ENCODE data around the gene DAPK1. TPM values are rescaled to one million over a fixed set of nuclear protein-coding genes. Genes with fewer than 3 reads are reported as not detected.

Gene DAPK1
- polyA plus RNA-seq, 6 donors from 2014 or later: 0.13 to 0.79 (median 0.32) TPM; not detected in 1

DNA sequence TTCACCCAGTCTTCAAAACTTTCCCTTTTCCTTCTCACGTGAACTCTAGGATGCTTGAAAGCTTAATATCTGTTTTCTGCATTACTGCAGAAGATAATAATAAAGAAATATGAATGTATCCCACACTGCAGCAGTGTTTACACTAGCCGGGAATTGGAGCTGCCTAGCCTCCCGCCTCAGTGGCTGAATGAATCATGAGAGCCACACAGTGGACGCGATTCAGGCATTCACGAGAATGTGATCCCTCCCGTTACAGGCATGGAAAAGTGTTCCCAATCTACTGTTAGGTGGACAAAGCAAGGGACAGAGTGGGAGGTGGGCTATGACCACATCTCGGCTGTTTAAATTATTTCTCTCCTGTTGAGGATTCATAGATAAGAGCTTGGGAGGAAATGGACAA lies 158.8 kb downstream of the DAPK1 start:
- no peak overlapping the region for H3K4me3 Mint-ChIP-seq
- ATAC-seq (ENCODE audit: low read depth in 2 of 2) (no peak), DNase-seq (no peak)
- H3K9me3 Mint-ChIP-seq: peaks cover 0 to 6% (median 2%) of the 10 kb centered on the region in 7 donors
- no peak overlapping the region for H3K27ac Mint-ChIP-seq
- H3K27me3 Mint-ChIP-seq: no peaks in the 10 kb centered on the region
- H3K36me3 Mint-ChIP-seq: no peaks in the 10 kb centered on the region
- H3K4me1 Mint-ChIP-seq: no peaks in the 10 kb centered on the region

DNA sequence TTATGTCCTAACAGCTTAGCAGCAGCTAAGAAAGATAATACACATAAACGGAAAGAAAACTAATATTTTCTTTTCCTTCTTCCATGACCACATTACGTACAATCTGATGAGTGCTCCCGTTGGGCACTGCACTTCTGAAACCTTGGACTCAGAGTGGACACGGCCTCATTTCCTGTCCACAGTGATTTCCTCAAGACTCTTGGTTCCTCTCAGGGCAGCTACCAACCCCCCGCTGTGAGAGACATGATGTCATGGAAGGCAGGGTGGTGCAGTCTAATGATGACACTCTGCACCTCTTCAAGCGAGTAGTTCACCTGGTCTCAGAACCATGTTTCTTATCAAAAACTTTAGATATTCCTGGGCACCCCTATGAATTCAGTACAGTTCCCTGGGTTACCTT lies 159.5 kb downstream of the DAPK1 start:
- ATAC-seq (ENCODE audit: low read depth in 2 of 2): no peak
- DNase-seq: no peak
- H3K36me3 Mint-ChIP-seq: no peaks in the 10 kb centered on the region
- no peak overlapping the region for H3K4me3 Mint-ChIP-seq
- H3K9me3 Mint-ChIP-seq: peaks cover 0 to 9% (median 5%) of the 10 kb centered on the region in 7 donors
- H3K27me3 Mint-ChIP-seq: no peaks in the 10 kb centered on the region
- H3K4me1 Mint-ChIP-seq: no peaks in the 10 kb centered on the region
- H3K27ac Mint-ChIP-seq: no peak overlapping the region

DNA sequence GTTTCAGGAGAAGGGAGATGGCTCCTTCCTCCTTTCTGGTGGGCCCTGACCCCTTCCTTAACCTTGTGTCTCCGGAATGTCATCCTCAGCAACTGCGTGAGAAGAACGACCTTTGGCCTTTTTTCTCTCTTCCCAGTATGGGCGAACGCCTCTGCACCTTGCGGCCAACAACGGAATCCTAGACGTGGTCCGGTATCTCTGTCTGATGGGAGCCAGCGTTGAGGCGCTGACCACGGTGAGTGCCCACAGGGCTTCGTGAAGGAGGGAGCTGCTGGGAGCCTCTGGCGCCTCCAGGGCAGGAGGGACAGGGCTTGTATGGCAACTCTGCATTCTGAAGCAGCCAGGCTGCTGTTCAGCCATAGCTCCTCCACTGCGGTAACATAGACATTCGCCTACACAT lies 160.2 kb downstream of the DAPK1 start:
- Mint-ChIP-seq H3K36me3 (no peaks in the 10 kb centered on the region), H3K4me3 (no peak overlapping the region), H3K9me3 (peaks cover 0 to 9% (median 5%) of the 10 kb centered on the region in 7 donors), H3K27me3 (no peaks in the 10 kb centered on the region), H3K4me1 (no peaks in the 10 kb centered on the region), H3K27ac (no peak overlapping the region)
- ATAC-seq (ENCODE audit: low read depth in 2 of 2): no peak
- no peak for DNase-seq

DNA sequence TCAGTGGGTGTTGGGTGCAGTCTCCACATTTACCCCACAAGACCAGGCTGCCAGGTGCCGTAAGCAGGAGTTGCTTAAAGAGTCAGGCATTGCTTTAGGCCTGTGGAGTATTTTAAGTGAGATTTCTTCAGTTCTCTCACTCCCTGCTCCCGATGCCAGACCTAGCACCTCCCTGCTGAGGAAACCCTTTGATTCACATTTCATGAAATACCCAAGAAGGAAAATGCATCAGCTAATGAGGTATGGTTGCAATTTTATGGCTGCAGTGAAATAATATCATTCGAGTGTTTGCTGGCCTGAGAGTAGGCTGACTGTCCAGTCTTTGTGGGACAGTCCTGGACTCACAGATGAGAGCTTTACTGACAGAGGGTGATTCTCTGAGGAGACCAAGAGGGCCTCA lies 160.8 kb downstream of the DAPK1 start:
- no peak overlapping the region for H3K27ac Mint-ChIP-seq
- no peaks in the 10 kb centered on the region for H3K36me3 Mint-ChIP-seq
- no peak for ATAC-seq (ENCODE audit: low read depth in 2 of 2)
- H3K9me3 Mint-ChIP-seq: peaks cover 0 to 7% (median 5%) of the 10 kb centered on the region in 7 donors
- no peak for DNase-seq
- no peaks in the 10 kb centered on the region for H3K4me1 Mint-ChIP-seq
- no peak overlapping the region for H3K4me3 Mint-ChIP-seq
- no peaks in the 10 kb centered on the region for H3K27me3 Mint-ChIP-seq

DNA sequence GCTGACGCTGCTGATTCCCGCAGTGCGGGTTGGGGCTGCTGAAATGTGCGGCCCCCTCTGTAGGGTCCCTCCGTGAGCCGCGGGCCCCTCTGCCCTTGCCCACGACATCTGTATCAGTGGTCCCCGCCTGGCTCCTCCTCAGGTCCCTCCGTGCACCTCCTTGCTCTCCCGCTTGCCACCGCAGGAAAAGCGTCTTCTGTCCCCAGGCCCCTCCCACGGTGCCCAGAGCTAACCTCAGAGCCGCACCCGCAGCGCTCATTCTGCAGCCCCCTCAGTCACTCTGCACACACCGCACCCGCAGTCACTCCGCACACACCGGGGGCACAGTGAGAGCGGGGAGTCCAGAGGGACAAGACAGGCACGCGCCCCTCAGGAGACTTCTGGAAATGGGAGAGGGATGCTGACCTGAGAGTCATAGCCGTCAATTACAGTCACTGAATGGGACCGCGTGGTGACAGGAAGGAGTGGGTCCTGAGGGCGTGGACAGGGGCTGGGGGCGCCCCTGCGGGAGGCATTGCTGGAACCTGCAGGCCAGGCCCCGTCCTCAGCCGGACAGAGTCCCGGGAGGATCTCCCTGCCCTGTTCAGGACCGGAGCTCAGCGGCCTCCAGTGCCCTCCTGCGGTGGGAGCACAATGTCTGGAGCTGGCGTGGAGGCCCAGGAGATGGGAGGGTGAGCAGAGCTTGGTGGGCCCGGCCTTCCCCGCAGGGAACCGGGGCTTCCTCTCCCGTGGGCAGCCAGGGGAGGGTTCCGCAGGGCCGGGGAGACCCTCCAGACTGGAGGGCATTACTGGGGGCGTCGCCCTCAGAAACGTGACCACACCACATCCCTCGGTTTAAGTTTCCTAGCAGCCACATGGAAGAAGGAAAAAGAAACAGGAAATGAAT lies 162.1 kb downstream of the DAPK1 start:
- ATAC-seq (ENCODE audit: low read depth in 2 of 2): no peak
- Mint-ChIP-seq H3K27ac (no peak overlapping the region), H3K27me3 (peaks cover 0 to 3% (median 0%) of the 10 kb centered on the region in 3 donors), H3K9me3 (peaks cover 0 to 8% (median 5%) of the 10 kb centered on the region in 7 donors), H3K36me3 (no peaks in the 10 kb centered on the region), H3K4me1 (no peaks in the 10 kb centered on the region), H3K4me3 (no peak overlapping the region)
- DNase-seq: no peak

DNA sequence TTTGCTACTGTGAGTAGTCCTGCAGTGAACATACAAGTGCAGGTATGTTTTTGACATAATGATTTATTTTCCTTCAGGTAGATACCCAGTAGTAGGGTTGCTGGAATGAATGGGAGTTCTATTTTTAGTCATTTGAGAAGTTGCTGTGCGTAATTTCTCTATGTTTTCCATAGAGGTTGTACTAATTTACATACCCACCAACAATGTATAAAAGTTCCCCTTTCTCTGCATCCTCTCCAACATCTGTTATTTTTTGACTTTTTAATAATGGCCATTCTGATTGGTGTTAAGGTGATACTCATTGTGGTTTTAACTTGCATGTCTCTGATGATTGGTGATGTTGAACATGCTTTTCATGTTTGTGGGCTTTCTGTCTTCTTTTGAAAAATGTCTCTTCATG lies 163.6 kb downstream of the DAPK1 start:
- DNase-seq (no peak), ATAC-seq (ENCODE audit: low read depth in 2 of 2) (no peak)
- H3K27ac Mint-ChIP-seq: no peak overlapping the region
- peaks cover 0 to 7% (median 5%) of the 10 kb centered on the region in 7 donors for H3K9me3 Mint-ChIP-seq
- H3K4me3 Mint-ChIP-seq: no peak overlapping the region
- no peaks in the 10 kb centered on the region for H3K4me1 Mint-ChIP-seq
- peaks cover 0 to 3% (median 0%) of the 10 kb centered on the region in 3 donors for H3K27me3 Mint-ChIP-seq
- H3K36me3 Mint-ChIP-seq: no peaks in the 10 kb centered on the region

DNA sequence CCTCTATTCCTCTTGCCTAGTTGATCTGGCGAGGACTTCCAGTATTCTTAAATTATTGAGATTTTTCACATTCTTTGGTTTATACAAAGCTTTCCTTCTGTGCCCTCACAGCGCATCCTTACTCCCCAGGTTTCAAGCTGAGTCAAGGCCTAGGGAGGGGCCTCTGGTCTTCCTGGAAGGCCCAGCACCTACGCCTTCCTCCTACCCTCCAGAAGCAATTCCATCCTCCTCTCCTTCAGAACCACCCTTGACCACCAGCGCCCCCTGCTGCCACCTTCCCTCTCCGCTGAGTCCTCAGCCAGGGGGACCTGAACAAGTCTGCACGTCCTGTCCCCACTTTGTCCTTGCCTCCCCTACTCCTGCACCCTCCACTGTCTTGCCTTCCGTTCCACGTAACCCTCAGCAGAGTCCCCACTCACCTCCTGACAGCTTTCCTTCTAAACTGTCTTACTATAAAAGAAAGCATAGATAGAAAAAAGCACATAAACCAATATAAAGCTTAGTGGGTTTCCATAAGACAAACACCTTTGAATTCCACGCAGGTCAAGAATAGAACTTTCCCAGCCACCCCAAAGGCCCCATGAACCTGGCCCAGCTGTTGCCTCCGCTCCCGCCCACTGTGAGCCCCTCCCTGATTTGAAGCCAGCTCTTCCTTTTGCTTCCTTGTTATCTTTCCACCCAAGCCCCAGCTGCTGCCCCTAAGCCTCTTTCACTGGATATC lies 165.3 kb downstream of the DAPK1 start:
- Mint-ChIP-seq H3K27ac (no peak overlapping the region), H3K9me3 (peaks cover 5 to 18% (median 9%) of the 10 kb centered on the region in 7 donors), H3K4me3 (no peak overlapping the region), H3K36me3 (no peaks in the 10 kb centered on the region), H3K27me3 (peaks cover 0 to 3% (median 0%) of the 10 kb centered on the region in 3 donors), H3K4me1 (no peaks in the 10 kb centered on the region)
- ATAC-seq (ENCODE audit: low read depth in 2 of 2) (no peak), DNase-seq (no peak)

DNA sequence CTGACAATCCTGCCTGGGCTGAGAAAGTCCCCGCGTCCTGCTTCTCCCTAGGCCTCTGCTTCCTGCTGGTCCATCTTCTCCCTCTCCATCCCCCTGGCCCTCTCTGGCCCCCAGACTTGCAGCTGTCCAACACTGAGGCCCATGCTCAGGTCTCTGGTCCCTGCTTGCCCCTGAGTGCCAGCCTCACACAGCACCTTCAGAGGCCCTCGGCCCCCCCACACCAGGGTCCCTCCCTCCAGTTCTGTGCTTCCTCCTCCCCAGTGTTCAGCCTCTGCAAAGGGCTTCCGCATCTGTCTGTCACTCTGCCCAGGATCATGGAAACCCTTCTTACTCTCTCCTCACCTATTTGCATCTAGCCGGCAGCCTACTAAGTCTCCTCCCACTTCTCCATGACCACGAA lies 165.9 kb downstream of the DAPK1 start:
- H3K27ac Mint-ChIP-seq: peak overlapping the region in 1 of 6 donors; percentile 57
- no peak for DNase-seq
- no peaks in the 10 kb centered on the region for H3K36me3 Mint-ChIP-seq
- ATAC-seq (ENCODE audit: low read depth in 2 of 2): no peak
- no peaks in the 10 kb centered on the region for H3K4me1 Mint-ChIP-seq
- H3K27me3 Mint-ChIP-seq: peaks cover 0 to 3% (median 0%) of the 10 kb centered on the region in 3 donors
- peaks cover 5 to 18% (median 9%) of the 10 kb centered on the region in 7 donors for H3K9me3 Mint-ChIP-seq
- no peak overlapping the region for H3K4me3 Mint-ChIP-seq

DNA sequence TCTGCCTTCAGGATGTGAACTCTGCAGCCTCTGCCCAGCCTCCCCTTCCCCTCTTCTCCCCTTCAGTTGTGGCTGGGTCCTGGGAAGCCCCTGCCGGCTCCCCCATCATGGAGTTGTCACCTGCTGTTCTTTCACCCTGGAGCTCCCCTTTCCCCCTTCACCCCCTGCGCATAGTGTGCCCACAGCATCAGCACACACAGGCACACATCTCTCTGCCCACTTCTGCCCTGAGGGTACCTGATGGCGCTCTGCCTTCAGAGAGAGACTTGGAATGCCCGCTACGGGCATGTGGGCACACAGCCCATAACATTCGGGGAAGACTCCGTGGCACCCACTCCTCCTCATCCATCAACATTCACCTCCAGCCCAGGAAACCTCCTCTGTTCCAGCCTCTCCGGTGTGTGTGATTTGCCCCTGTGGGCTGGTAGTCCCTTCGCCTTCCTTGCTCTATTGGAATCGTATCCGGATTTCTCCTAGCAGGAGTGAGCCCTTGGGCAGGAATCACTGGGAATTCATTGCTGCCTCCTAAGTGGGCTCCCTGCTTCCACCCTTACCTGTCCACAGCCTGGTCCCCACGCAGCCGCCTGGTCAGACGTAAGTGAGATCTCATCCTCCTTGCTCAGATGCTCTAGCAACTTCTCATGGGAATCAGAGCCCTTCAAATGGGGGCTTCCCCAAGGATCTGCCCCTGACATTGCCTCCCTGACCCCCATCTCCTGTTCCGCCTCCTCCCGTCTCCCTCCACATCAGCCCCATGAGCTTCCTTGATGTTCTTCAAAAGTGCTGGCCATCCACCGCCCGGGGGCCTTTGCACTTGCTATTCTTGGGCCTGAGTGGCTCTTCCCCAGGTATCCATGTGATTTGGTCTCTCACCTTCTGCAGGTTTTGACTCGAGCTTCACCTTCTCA lies 166.7 kb downstream of the DAPK1 start:
- peaks cover 5 to 18% (median 10%) of the 10 kb centered on the region in 7 donors for H3K9me3 Mint-ChIP-seq
- DNase-seq (no peak), ATAC-seq (ENCODE audit: low read depth in 2 of 2) (no peak)
- H3K27me3 Mint-ChIP-seq: peaks cover 0 to 3% (median 0%) of the 10 kb centered on the region in 3 donors
- no peaks in the 10 kb centered on the region for H3K4me1 Mint-ChIP-seq
- H3K27ac Mint-ChIP-seq: no peak overlapping the region
- no peak overlapping the region for H3K4me3 Mint-ChIP-seq
- no peaks in the 10 kb centered on the region for H3K36me3 Mint-ChIP-seq

DNA sequence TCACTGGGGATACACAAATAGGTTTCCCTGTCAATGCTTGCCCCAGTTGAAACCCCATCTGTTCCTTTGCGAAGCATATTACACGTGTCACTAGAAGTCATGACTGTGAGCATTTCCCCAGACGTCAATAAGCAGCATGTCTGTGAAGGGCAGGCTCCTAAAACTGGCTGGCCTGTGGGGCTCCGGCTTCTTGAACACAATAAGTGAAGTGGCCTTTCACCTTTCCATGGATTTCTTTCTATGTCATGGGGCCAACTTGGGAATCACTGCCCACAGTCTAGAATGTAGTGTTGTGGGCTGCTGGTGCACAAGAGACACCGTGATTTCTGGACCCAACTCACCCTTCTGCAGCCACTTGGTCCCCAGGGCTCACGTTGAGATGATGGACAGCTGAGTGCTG lies 167.8 kb downstream of the DAPK1 start:
- Mint-ChIP-seq H3K27me3 (peaks cover 0 to 3% (median 0%) of the 10 kb centered on the region in 3 donors), H3K4me1 (no peaks in the 10 kb centered on the region), H3K36me3 (no peaks in the 10 kb centered on the region), H3K27ac (no peak overlapping the region), H3K4me3 (no peak overlapping the region), H3K9me3 (peaks cover 5 to 16% (median 10%) of the 10 kb centered on the region in 7 donors)
- DNase-seq (no peak), ATAC-seq (ENCODE audit: low read depth in 2 of 2) (no peak)

DNA sequence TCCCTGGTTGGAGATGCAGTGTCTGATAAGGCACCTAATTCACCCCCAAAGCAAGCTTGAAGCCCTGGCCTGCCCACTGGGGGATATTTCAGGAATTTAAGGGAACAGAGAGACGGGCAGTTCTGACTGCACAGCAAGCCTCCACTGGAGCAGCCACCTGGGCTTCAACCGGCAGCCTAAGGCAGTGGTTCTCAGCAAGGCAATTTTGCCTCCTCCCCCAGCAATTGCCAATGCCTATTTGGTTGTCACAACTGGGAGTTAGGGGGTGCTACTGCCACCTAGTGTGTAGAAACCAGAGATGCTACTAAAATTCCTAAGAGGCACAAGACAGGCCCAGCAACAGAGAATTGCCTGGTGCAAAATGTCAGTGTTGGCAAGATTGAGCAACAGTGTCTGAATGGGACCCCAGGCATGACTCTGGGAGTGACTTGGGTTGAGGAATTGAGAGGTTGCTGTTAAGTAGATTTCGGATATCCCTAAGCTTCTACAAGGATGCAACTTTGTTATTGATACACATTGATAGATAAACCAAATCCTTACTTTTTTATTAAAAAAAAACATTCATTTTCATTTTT lies 169.6 kb downstream of the DAPK1 start:
- ATAC-seq (ENCODE audit: low read depth in 2 of 2) (no peak), DNase-seq (no peak)
- no peaks in the 10 kb centered on the region for H3K4me1 Mint-ChIP-seq
- H3K4me3 Mint-ChIP-seq: no peak overlapping the region
- H3K27ac Mint-ChIP-seq: no peak overlapping the region
- H3K27me3 Mint-ChIP-seq: peaks cover 0 to 3% (median 0%) of the 10 kb centered on the region in 3 donors
- peaks cover 0 to 13% (median 7%) of the 10 kb centered on the region in 7 donors for H3K9me3 Mint-ChIP-seq
- no peaks in the 10 kb centered on the region for H3K36me3 Mint-ChIP-seq

DNA sequence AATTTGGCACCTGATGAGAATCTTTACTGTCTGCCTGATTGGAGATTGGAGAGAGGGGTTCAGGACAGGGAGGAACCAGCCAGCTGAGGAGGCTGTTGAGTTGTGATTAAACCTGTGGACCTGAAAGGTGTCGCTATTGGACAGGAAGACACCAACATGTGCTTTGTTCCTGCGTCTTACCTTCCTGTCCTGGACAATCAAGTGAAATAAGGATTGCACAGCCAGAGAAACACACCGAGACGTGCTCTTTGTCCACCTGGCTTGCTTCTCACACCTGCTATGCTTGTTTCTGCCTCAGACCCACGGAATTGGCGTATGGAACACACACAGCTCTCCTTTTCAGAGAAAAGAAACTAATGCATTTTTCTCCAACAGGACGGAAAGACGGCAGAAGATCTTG lies 170.6 kb downstream of the DAPK1 start:
- Mint-ChIP-seq H3K27me3 (peaks cover 0 to 3% (median 0%) of the 10 kb centered on the region in 3 donors), H3K4me3 (no peak overlapping the region), H3K9me3 (peaks cover 0 to 13% (median 7%) of the 10 kb centered on the region in 7 donors), H3K27ac (no peak overlapping the region), H3K36me3 (no peaks in the 10 kb centered on the region), H3K4me1 (no peaks in the 10 kb centered on the region)
- DNase-seq: no peak
- ATAC-seq (ENCODE audit: low read depth in 2 of 2): no peak

DNA sequence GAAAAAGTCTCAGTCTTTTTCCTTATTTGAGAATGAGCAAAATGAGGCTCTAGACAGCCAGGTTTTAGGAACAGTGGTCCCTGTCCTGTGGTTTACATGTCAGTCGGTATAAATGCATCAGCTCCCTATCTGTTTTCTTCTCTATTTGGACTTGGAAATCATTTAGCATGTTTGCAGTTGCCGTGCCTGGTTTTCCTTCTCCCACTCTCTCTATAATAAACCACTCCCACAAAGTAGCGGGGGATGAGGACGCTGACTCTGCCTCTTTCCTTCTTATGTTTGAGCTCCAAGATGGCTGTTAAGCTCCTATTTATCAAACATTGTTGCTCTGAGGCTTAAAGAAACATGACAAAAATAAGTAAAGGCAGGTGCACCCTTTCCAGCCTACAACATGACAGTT lies 171.1 kb downstream of the DAPK1 start:
- no peak overlapping the region for H3K27ac Mint-ChIP-seq
- H3K4me1 Mint-ChIP-seq: no peaks in the 10 kb centered on the region
- H3K4me3 Mint-ChIP-seq: no peak overlapping the region
- peaks cover 0 to 2% (median 0%) of the 10 kb centered on the region in 3 donors for H3K27me3 Mint-ChIP-seq
- ATAC-seq (ENCODE audit: low read depth in 2 of 2) (no peak), DNase-seq (no peak)
- H3K9me3 Mint-ChIP-seq: peaks cover 0 to 13% (median 7%) of the 10 kb centered on the region in 7 donors
- no peaks in the 10 kb centered on the region for H3K36me3 Mint-ChIP-seq
